Right forelimb (tissue), 1 donor: ENCODE measurements around the gene RADIL.

Experiments
- DNase-seq: peaks from one replicate; pipeline ENCODE4 v3.0.0-alpha.2; 2018

Gene RADIL

DNA sequence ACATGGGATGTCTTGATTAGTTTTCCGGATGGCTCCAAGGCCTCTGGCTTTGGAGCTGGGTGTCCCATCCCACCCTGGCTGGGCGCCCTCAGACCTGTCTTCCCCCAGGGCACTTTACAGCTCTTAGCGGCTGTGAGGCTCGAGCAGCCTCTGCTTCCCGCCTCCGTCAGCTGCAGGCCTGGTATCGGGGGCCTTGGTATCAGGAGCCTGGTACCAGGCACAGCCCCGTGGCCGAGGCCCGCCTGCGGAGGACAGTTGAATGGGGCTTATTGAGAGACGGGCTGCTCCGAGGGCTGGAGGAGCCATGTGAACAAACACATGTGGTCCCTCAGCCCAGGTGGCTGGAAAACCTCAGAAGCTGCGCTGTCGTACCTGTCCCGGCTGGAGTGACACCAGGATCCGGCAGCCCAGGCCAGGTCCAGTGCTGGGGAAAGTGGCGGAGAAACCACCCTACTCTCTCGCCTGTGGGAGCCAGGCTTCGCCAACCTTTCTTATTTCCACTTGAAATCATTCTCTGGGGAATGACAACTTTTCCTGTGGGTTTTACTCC lies 132.0 kb downstream of the RADIL start:
- no peak for DNase-seq

DNA sequence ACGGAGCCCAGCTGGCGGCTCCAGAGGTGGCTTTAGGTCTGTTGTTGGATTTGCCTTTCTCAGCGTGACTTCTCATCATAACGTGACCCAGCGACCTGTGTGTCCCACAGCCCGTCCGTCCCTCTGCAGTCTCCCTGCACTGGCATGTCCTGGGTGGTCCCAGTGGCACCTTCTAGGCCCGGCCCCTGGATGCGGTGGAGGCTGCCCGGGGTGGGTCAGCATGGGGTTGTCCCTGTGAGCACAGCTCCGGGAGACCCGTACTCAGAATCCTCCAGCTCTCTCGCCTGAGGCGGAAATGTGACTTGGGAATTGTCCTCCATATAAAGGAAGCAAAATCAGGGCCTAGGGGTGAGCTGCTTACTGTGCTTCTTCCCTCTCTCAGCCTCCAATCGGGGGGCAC lies 133.7 kb downstream of the RADIL start:
- DNase-seq: no peak

DNA sequence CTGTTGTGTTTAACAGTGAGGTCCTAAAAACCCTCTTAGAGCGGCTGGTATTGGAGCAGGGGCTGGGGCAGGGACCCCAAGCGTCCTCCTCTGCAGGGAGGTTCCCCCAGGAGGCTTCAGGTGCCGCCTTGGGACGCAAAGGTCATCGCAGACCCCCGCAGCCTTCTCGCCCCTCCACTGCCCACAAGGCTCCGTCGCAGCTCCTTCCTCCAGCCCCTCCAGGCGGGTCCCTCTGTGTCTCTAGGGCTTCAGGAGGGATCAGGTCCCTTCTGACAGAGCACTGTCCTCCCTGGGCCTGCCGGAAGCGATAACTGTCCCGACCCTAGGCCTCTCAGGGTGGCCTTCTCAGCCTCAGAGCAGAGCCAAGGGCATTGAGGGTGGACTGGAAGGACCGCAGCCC lies 134.2 kb downstream of the RADIL start:
- no peak for DNase-seq
